ENCODE data around the gene ITIH5.

GRCh38 chr10:7598771-7599170 is 68.0 kb downstream of the ITIH5 start:
- TF ChIP-seq ZFP30 (CRISPR knock-in tag; IDR thresholded peaks at IDR 0.05; ENCODE audit: borderline replicate concordance) (no peak), TEAD4 (IDR thresholded peaks at IDR 0.05; ENCODE audit: low read length) (no peak), TEAD4 (CRISPR knock-in tag; IDR thresholded peaks at IDR 0.05; ENCODE audit: borderline replicate concordance) (no peak), YY1 (IDR thresholded peaks at IDR 0.05; ENCODE audit: borderline replicate concordance in 1 of 3, control insufficient read depth in 1 of 3, extremely low read depth in 1 of 3, insufficient read depth in 3 of 3, insufficient read length in 1 of 3, insufficient replicate concordance in 2 of 3, low read depth in 1 of 3, low read length in 2 of 3) (no peak), MTA2 (IDR thresholded peaks at IDR 0.05; ENCODE audit: low read depth) (no peak), ZBED1 (IDR thresholded peaks at IDR 0.05) (no peak), ZBTB26 (CRISPR knock-in tag; IDR thresholded peaks at IDR 0.05) (no peak), CTCF (IDR thresholded peaks at IDR 0.05 in 2 of 3, conservative IDR thresholded peaks at IDR 0.05 in 1 of 3; ENCODE audit: insufficient read depth in 2 of 3, low read depth in 1 of 3, low read length in 3 of 3) (no peak), USF2 (CRISPR knock-in tag; IDR thresholded peaks at IDR 0.05) (no peak), RERE (CRISPR knock-in tag; IDR thresholded peaks at IDR 0.05; ENCODE audit: borderline replicate concordance) (no peak), ZNF253 (CRISPR knock-in tag; conservative IDR thresholded peaks at IDR 0.05) (no peak), ATF4 (CRISPR knock-in tag; IDR thresholded peaks at IDR 0.05) (no peak), CHCHD3 (CRISPR knock-in tag; IDR thresholded peaks at IDR 0.05) (no peak)
